Subcutaneous abdominal adipose tissue (tissue), 5 donors: ENCODE results near the gene GMDS.
A peak's percentile ranks its signal among the peaks of the same experiment; 100 is the strongest.

ENCODE experiments used
- H3K27ac ChIP-seq: one replicate; pipeline ENCODE4 v1.7.0; 2013; ENCODE audit warnings: low read depth, mild to moderate bottlenecking, inconsistent platforms, low read length, moderate library complexity
- H3K27me3 ChIP-seq, 5 donors: one replicate each; pipeline ENCODE4 v1.7.0; 2013; ENCODE audit warnings: low read length in 5 of 5, inconsistent platforms in 1 of 5; ENCODE audit not compliant: control insufficient read depth in 5 of 5, insufficient read depth in 4 of 5
- H3K36me3 ChIP-seq, 5 donors: one replicate each; pipeline ENCODE4 v1.7.0; 2013; ENCODE audit warnings: low read length in 5 of 5; ENCODE audit not compliant: control insufficient read depth in 5 of 5, insufficient read depth in 5 of 5
- H3K4me1 ChIP-seq, 5 donors: one replicate each; pipeline ENCODE4 v1.7.0; 2013; ENCODE audit warnings: low read length in 5 of 5, mild to moderate bottlenecking in 3 of 5, moderate library complexity in 1 of 5; ENCODE audit not compliant: control insufficient read depth in 5 of 5, insufficient read depth in 5 of 5
- H3K4me3 ChIP-seq, 5 donors: one replicate each; pipeline ENCODE4 v1.7.0; 2013; ENCODE audit warnings: low read length in 5 of 5, low read depth in 1 of 5
- H3K9ac ChIP-seq, 5 donors: one replicate each; pipeline ENCODE4 v1.7.0; 2013; ENCODE audit warnings: low read length in 5 of 5, mild to moderate bottlenecking in 4 of 5, moderate library complexity in 3 of 5
- H3K9me3 ChIP-seq, 5 donors: one replicate each; pipeline ENCODE4 v1.7.0; 2013; ENCODE audit warnings: low read length in 5 of 5; ENCODE audit not compliant: control insufficient read depth in 5 of 5
- donor health status: healthy.
- donor health status: healthy.
- donor health status: healthy.
- donor health status: healthy.
- donor health status: healthy.

Gene GMDS

DNA sequence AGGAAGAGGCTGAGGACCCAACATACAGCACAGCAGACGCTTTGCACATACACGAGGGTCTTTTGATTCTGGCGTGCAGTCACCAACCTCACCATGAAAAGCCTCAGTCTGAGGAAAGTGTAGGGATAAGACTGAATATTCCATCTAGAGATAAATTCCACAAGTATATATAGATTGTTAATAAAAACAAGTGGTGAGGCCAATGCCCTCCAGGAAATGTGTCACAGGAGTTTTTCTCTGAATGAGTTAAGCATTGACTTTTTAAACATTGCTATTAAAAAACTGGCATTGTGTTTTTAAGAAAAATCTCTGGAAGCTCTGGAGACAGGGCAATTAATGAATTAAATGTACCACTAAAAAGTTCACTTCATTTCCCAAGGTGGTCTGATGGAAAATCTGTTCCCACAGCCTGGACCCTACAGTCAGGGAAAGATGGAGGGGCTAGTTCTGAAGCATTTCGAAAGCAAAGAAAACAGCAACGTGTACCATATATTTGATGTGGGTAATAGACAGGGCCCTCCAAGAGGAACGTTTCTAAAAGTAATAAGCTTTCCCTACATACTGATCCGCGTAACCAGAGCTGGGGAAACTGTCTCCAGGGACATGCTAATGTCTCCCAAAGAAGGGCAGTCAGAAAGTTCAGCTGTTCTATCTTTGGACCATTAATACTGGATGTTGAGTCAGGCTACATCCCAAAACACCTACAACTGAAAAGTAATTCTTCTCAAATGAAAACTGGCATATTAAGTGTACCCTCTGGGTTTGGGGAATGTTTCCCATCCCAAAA lies 334.6 kb downstream of the GMDS start:
- no peak overlapping the region for H3K27ac ChIP-seq
- peaks cover 0 to 9% (median 0%) of the 10 kb centered on the region in 5 donors for H3K4me1 ChIP-seq
- no peak overlapping the region for H3K4me3 ChIP-seq
- H3K9ac ChIP-seq, result no peak overlapping the region
- H3K27me3 ChIP-seq, result no peaks in the 10 kb centered on the region
- no peaks in the 10 kb centered on the region for H3K9me3 ChIP-seq
- H3K36me3 ChIP-seq, result peaks cover 0 to 3% (median 0%) of the 10 kb centered on the region in 5 donors

DNA sequence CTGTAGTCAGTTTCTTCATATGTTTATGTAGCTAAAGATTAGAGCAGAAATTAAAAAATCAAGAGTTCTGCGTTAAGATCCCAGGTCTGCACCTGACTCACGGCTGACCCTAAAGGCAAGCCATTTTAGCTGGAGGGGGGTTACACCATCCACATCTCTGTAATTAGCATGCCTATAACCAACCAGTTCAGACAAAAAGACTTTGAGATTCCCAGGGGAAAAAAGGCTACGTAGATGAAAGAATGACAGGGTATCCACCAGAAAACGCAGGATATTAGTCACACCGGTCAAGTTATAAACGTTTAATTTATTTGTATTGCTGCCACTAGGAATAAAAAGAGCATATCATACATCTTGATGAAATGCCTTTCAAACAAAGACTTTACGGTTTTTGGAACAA lies 336.6 kb downstream of the GMDS start:
- Histone ChIP-seq H3K9me3 (no peaks in the 10 kb centered on the region), H3K27me3 (no peaks in the 10 kb centered on the region), H3K4me1 (peaks cover 0 to 9% (median 0%) of the 10 kb centered on the region in 5 donors), H3K36me3 (peaks cover 0 to 4% (median 0%) of the 10 kb centered on the region in 5 donors), H3K9ac (no peak overlapping the region), H3K27ac (no peak overlapping the region), H3K4me3 (no peak overlapping the region)

DNA sequence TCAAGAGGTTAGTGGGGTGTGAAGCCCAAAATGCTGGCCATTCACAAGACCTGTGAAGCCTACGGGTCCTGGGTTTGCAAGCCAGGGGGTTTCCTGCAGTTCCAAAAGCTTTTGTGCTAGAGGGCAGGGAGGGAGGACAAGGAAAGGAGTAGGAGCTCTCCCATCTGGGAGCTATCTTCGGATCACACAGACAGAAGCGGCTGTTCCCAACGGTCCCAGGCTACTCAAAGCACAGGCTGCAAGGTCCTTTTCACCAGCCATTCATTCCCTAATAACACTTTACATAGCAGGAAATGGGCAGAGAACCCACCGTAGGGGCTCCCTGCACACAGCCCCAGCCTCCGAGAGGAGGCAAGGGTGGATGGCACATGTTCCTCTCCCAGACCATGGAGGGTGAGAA lies 338.8 kb downstream of the GMDS start:
- Histone ChIP-seq H3K27me3 (no peaks in the 10 kb centered on the region), H3K4me1 (peaks cover 0 to 8% (median 0%) of the 10 kb centered on the region in 5 donors), H3K4me3 (no peak overlapping the region), H3K9me3 (no peaks in the 10 kb centered on the region), H3K36me3 (peaks cover 0 to 4% (median 0%) of the 10 kb centered on the region in 5 donors), H3K9ac (no peak overlapping the region), H3K27ac (no peak overlapping the region)

DNA sequence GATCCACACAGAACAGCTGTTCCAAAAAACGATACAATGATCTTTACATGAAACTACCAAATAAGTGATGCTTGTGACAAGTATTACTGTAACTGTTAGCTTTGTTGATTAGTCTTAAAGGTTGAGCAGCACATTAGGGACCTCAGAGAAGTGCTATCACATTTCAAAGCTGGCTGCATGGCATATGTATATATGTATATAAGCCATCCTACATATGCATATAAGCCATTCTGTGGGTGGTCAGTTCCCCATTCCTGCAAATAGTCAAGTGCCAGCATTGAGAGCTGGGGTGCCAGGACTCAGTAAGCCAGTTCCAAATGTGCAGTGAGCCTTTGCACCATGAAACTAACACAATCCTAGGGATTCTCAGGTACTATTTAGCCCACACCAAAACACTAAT lies 339.4 kb downstream of the GMDS start:
- peaks cover 0 to 4% (median 0%) of the 10 kb centered on the region in 5 donors for H3K4me1 ChIP-seq
- no peaks in the 10 kb centered on the region for H3K27me3 ChIP-seq
- peaks cover 0 to 4% (median 0%) of the 10 kb centered on the region in 5 donors for H3K36me3 ChIP-seq
- no peak overlapping the region for H3K4me3 ChIP-seq
- H3K9ac ChIP-seq, result no peak overlapping the region
- H3K27ac ChIP-seq, result no peak overlapping the region
- H3K9me3 ChIP-seq, result no peaks in the 10 kb centered on the region

DNA sequence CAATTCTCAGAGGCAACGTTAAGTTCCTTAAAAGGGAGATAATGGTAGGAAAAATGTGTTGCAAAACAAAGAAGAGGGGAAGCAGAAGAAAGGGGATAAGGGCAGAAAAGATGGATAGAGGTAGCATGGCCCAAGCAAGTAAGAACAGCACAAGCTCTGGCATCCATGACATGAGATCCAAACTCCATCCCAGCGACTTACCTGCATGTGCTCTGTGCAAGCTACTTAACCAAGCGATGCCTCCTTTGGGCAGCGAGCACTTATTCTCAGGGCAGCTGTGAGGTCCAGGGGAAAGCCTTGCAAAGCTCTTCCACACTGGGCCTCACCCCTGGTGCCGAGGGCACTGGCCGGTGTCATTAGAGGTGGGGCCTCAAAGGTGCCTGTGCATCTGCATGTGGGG lies 340.5 kb downstream of the GMDS start:
- no peak overlapping the region for H3K4me3 ChIP-seq
- H3K4me1 ChIP-seq, result peaks cover 0 to 4% (median 0%) of the 10 kb centered on the region in 5 donors
- H3K27ac ChIP-seq, result no peak overlapping the region
- peaks cover 0 to 4% (median 0%) of the 10 kb centered on the region in 5 donors for H3K36me3 ChIP-seq
- no peak overlapping the region for H3K9ac ChIP-seq
- no peaks in the 10 kb centered on the region for H3K27me3 ChIP-seq
- no peaks in the 10 kb centered on the region for H3K9me3 ChIP-seq

DNA sequence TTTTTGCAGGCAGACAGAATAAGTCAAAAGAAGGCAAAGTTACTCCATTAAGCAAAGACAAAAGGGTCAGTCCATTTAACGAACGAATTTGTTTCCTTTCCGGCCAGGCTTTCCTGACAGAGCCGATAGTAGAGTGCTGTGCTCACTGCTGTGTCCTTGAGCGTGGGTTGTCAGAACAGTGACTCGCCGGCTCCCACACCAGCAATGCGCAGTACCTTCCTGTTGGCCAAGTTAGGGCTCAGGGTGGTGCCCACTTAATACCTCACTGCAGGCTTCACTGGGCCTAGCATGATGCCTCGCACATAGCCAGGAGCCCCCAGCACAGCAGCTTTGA lies 341.0 kb downstream of the GMDS start:
- peaks cover 0 to 8% (median under 1%) of the 10 kb centered on the region in 5 donors for H3K4me1 ChIP-seq
- no peak overlapping the region for H3K4me3 ChIP-seq
- H3K27ac ChIP-seq, result no peak overlapping the region

DNA sequence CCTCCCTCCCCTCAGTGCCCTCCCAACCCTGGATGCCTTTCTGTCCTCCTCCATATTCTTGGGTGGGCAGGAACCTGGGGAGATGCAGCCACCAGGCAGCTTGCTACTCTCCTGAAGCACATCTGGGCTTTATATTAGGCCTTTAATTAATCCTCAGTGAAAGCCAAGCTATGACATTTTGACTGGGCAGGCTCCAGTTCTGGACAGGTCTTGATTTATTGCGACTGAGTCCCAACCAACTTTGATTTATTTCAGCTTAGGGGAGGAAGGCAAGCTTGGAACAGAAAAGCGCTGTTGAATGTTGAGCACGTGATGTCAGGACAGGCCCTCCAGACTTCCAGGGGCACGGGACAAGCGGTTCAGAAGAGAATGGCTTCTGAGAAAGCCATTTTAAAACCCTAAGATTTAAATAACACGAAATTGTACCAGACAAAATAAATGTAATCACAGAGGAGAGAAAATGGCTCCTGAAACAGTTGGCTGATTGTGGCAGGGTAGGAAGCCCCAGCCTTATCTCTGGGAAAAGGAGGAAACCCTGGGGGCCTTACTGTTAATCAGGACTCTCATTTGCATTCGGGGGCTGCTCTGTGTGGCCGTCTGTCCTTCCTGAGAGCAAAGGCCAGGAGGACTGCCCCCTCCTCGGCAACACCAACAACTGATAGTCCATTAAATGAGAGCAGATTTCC lies 341.5 kb downstream of the GMDS start:
- Histone ChIP-seq H3K9me3 (no peaks in the 10 kb centered on the region), H3K9ac (peak overlapping the region in 1 of 5 donors; percentile 4), H3K4me1 (peaks cover 0 to 12% (median 3%) of the 10 kb centered on the region in 5 donors), H3K27me3 (no peaks in the 10 kb centered on the region), H3K27ac (no peak overlapping the region), H3K4me3 (no peak overlapping the region), H3K36me3 (peaks cover 0 to 4% (median 0%) of the 10 kb centered on the region in 5 donors)

More for the DNA sequence above, 341.0 kb downstream of the GMDS start:
- H3K27me3 ChIP-seq, result no peaks in the 10 kb centered on the region
- no peak overlapping the region for H3K9ac ChIP-seq
- H3K9me3 ChIP-seq, result no peaks in the 10 kb centered on the region
- H3K36me3 ChIP-seq, result peaks cover 0 to 4% (median 0%) of the 10 kb centered on the region in 5 donors

DNA sequence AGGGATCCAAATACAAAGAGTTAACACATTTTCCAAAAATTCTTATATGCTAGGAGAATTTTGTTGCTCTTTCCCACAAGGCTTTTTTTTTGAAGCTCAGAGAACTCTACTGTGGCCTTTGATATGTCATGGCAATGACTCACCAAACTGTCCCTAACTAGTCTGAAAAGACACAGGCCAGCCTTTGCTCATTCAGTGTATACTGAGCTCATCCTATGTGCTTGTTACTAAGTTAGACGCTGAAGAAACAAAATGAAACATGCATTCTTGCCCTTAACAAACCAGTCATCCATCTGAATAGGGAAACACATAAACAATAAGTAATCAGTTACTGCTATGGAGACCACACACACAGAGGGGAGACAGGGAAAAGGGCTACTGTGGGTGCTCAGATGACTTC lies 343.8 kb downstream of the GMDS start:
- no peak overlapping the region for H3K27ac ChIP-seq
- H3K4me1 ChIP-seq, result peaks cover 0 to 12% (median 3%) of the 10 kb centered on the region in 5 donors
- H3K27me3 ChIP-seq, result no peaks in the 10 kb centered on the region
- H3K9ac ChIP-seq, result no peak overlapping the region
- no peak overlapping the region for H3K4me3 ChIP-seq
- H3K9me3 ChIP-seq, result no peaks in the 10 kb centered on the region
- H3K36me3 ChIP-seq, result peaks cover 0 to 4% (median 0%) of the 10 kb centered on the region in 5 donors

DNA sequence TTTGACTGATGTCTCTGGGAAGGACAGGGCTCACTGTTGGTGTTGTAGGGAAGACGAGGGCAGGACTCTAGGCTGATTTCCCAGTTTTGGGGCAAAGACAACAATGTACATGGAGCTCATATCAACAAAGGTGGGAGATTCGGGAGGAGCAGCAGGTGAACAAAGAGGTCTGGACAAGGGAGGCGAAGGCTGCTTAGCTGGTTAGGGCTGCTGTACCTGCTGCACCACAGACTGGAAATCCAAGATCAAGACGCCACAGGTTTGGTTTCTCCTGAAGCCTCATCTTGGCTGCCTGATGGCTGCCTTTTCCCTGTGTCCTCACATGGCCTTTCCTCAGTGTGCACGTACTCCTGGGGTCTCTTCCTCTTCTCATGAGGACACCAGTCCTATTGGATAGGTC lies 348.5 kb downstream of the GMDS start:
- Histone ChIP-seq H3K9ac (no peak overlapping the region), H3K27ac (no peak overlapping the region), H3K4me3 (no peak overlapping the region), H3K9me3 (no peaks in the 10 kb centered on the region), H3K4me1 (peaks cover 0 to 10% (median 3%) of the 10 kb centered on the region in 5 donors), H3K36me3 (no peaks in the 10 kb centered on the region), H3K27me3 (no peaks in the 10 kb centered on the region)

DNA sequence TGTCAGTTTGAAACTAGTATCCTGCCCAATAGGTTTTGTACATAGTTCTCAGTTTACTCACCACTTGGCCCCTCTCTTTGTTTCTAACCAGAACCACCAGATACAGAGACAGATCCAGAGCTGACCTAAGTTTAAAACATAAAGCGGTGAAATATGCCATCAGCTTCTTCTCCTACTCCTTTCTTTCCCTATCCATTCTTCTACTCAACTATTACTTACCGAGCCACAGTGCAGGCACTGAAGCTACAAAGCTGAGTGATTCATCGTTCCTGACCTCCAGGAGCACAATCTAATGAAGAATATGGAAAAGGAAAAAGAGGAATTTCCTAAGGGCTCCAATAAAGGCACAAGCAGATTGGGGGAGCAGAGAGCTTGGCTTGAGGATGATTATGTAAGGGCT lies 349.7 kb downstream of the GMDS start:
- H3K4me1 ChIP-seq, result peaks cover 0 to 10% (median 3%) of the 10 kb centered on the region in 5 donors
- no peaks in the 10 kb centered on the region for H3K27me3 ChIP-seq
- no peak overlapping the region for H3K27ac ChIP-seq
- H3K9ac ChIP-seq, result no peak overlapping the region
- H3K4me3 ChIP-seq, result no peak overlapping the region
- H3K36me3 ChIP-seq, result no peaks in the 10 kb centered on the region
- no peaks in the 10 kb centered on the region for H3K9me3 ChIP-seq
